Measurements from ENCODE around the gene MS4A10.
A peak's percentile ranks its signal among the peaks of the same experiment; 100 is the strongest.

The MS4A10 gene

DNA sequence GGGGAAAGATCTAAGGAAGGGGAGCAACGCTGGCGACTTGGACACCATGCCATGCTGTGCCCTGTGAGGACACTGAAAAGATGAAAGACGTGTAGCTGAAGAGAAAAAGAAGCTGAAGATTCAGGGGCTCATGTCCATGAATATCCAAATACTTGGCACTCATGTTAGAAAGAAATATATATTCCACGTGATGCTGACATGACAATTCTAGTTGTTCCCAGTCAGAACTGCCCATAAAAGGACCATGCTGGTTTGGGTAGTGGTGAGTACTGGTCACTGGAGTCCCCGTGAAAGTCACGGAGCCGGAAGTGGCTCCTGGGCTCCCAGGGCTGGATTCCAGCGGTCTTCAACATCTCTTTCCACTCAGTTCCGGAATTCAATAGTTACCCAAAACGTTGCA, 18.6 kb upstream of the MS4A10 start:
- no peak for DNase-seq

DNA sequence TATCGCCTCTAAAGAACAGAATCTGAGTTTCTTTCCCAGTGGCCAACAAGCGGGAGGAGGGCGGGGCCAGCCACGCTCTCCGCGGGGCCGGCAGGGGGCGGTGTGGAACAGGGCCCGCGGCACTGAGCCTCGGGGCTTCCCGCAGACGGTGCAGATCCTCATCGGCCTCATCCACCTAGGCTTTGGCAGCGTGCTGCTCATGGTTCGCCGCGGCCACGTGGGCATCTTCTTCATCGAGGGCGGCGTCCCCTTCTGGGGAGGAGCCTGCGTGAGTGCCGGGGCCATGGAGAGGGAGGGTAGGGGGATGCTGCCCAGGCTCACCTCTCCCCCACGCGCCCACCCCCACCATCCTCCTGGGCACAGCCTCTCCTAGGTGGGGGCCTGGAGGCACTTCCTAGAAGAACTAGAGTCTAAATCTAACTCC, 17.7 kb upstream of the MS4A10 start:
- peak; percentile 22 for DNase-seq

DNA sequence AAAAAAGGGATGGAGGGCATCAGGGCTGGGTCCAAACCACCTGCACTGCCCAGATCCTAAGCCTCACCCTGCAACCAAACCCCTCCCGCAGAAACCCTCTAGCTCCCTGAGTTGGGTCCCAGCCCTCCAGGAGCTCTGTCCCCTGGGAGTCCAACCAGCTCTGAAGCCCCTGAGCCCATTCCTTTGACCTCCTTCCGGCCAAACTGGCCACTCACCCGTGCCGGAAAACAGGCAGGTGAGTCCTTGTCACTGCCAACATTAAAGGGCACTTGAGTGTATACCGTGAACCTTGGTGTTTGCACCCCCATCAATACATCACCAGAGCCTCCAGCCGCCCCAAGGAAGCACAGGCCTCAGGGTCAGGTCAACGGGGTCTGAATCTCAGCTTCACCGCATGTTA, 16.9 kb upstream of the MS4A10 start:
- no peak for DNase-seq

DNA sequence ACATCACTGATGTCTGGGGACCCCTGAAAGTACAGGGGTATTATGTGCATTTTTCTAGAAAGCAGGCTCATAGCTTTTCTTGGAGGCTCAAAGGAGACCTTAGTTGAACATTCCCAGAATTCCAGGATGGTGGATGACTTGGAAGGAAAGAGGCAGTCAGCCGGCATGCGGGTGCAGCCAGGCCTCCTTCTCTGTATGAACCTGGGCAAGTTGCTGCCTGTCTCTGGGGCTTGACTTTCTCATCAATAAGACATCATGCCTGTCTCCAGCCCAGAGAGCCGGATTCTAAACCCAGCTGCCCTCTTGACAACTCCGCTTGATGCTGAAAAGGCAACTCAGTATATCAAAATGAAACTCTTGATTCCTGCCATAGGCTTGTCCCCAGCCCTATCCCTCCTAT, 15.9 kb upstream of the MS4A10 start:
- no peak for DNase-seq

DNA sequence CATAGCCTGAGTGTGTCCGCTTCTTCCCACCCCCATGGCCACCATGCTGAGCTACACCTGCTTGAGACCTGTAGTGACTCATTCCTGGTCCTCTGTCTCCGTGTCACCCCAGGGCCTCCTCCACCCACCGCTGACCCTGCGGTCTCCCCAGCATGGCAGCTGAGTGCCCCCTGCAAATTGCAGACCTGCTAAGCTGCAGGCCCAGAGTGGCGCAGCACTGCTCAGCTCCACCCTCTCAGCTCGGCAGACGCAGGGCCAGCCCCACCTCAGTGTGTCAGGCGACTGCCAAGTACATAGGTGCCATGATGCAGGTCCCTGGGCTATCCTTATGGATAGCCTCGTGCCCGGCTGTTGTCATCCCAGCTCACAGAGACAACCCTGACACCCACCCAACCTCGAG, 15.3 kb upstream of the MS4A10 start:
- no peak for DNase-seq

DNA sequence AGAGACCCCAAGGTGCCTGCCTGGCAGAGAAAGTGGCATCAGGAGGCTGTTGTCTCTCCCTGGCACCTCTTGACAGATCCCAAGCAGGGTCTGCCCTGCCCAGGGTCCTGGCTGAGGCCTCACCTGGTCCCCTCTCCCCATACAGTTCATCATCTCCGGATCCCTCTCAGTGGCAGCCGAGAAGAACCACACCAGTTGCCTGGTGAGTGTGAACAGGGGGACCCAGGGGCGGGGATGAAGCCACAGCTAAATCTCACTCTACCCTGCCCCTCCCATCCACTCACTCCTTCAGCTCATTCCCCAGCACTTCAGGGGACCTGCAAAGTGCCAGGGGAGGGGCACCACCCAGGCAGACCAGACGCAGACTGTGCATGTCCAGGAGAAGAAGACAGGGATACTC, 14.0 kb upstream of the MS4A10 start:
- no peak for DNase-seq

DNA sequence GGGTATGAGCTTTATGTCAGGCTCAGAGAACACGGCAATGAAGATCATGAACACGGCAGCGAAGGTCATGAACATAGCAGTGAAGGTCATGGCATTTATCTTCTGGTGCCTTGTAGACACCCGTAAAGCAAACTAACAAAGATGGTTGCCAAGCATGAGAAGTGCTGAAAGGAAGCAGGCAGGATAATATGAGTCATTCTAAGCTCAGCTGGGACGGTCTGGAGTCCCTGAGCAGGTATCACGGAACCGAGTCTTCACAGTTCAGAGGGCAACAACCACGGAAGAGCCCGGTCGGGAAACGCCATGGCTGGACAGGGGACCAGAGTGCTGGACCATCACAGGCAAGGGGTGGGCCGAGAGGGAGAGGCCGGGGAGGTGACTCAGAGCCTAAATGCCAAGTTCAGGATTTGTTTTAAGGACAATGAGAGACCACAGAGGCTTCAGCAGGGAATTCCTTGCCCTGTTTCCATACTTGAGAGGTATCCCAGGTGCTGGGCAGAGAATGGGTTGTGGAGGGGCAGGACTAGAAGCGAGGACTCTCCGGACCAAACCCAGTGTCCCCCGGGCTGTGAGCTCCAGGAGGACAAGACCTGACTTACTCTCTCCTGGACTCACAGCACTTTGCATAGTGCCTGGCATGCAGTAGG, 13.1 kb upstream of the MS4A10 start:
- DNase-seq: no peak

DNA sequence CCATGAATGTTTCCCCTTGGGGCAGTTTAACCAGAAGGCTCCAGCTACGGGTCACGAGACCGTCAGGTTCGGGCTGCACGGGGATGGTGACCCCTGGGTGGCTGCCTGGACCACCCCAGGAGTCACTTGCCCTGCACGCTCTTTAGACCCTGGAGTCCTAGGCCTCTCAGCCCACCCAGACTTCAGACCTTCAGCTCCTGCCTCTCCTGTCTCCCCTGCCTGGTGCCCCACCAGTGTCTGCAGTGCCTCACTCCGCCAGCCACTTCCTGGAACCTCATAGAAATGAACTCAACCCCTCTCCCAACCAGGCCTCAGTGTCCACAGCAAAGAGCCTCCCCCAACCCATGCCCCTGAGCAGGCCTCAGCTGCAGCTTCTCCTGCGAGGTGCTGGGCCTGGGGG, 12.5 kb upstream of the MS4A10 start:
- DNase-seq: no peak

DNA sequence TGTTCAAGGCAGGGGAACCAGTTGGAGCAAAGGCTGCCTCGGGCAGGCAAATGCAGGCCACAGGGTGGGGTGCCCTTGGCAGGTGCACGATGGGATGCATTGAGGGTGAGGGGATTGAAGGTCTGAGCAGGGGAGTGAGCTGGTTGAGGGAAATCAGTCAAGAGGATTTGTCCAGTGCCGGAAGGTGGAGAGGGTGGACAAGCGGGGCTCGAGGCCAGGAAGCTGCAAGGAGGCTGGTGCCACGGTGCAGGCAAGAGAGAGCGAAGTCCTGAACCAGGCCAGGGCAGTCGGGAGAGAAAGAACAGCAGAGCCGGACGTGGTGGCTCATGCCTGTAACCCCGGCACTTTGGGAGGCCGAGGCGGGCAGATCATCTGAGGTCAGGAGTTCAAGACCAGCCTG, 10.4 kb upstream of the MS4A10 start:
- no peak for DNase-seq

DNA sequence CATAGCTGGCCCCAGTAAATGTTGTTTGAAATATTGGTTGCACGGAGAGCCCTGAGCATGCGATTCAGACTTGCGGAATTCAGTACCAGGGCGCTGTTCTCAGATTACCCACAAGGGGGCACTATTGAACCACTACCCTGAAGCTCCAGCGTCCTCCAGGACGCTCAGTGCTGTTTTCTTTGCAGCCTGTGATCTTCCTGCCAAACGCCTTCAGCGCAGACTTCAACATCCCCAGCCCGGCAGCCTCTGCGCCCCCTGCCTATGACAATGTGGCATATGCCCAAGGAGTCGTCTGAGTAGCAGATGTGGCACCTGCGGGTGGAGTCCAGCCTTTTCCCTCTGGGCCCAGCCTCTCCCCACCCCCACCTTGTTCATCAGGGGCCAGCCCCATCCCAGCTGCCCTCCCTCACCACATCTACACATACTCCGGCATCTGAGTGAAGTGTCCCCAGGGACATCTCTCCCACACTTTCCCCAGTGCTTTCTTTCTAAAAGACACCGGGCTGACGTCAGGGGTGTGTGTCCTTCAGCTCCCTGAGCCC, 9.6 kb upstream of the MS4A10 start:
- peak; percentile 77 for DNase-seq

DNA sequence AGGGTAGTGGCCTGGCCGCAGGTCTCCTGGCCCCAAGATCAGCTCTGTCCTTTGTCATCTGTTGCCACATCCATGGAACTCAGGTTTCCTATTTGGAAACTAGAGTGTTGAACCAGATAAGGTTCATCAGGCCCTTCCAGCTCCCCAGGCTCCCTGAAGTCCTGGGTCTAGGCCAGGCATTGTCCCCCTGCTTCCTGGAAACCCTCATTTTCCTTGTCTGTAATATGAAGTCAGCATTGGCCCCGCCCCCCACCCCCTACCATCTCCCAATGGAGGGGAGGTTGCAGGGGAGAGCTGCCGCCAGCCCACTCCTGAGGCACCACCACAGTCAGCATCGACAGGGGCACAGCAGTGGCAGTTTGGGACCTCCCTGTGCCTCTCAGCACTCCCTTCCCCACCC, 9.0 kb upstream of the MS4A10 start:
- DNase-seq: no peak

DNA sequence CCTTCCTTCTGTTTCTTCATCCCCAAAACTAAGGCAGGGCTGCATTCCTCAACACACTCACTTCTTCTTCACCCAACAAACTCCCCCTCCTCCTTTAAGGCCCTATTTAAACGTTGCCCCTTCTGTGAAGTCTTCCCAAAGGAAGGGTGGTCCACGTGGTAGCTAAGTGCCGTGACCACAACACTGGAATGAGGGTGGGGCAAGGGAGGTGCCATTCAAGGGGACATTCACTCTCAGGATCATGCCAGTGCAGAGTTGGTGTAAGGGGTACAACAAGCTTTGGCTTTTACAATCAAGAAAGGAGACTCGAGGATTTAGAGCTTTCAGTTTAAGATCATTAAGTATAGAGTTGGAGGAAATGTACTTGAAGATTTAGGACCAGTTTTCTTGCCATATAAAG, 8.0 kb upstream of the MS4A10 start:
- no peak for DNase-seq

DNA sequence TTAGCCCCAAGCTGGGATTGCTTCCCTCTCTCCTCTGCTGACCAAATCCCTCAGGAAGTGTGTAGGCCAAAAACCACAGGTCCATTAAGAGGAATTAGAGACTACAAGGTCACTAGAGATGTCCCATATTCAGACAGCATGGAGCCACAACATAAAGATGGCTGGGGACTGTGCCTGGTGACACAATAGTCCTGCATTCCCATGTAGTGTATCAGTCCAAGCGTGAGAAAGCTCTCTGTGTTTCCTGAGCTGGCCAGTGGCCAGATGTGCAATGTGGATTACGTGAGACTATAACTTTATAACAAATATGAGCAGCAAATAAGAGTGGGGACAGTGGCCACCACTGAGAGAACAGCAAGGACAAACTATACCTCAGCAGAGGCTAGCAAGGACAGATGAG, 7.6 kb upstream of the MS4A10 start:
- no peak for DNase-seq

DNA sequence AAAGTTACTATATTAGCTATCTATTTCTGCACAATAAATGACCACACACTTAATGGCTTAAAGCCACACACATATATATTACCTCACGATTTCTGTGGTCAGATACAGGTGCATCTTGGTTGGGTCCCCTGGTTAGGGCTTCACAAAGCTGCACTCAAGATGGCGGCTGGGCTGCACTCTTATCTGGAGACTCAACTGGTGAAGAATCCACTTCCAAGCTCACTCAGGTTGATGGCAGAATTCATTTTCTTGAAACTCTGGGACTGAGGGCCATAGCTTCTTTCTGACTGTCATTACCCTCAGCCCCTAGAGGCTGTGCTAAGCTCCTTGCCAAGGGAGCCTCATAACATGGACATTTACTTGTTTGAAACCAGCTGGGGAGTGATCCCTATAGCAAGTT, 5.1 kb upstream of the MS4A10 start:
- no peak for DNase-seq

DNA sequence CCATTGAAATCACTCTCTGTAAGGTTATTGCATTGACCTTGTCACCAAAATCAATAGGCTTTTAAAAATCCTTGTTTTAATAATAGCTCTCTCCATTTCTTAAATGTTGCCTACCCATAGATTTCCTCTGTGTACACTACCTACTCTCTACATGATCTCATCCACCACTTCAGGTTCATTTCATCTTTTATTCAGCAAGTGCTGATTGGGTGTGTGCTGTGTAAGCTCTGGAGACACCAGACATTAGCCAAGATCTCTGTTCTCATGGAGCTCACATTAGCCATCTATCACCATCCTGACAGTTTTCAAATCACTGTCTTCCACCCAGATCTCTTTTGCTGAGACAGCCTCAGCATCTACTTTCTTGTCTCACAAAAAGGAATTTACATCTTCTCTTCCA, 4.4 kb upstream of the MS4A10 start:
- DNase-seq: no peak

DNA sequence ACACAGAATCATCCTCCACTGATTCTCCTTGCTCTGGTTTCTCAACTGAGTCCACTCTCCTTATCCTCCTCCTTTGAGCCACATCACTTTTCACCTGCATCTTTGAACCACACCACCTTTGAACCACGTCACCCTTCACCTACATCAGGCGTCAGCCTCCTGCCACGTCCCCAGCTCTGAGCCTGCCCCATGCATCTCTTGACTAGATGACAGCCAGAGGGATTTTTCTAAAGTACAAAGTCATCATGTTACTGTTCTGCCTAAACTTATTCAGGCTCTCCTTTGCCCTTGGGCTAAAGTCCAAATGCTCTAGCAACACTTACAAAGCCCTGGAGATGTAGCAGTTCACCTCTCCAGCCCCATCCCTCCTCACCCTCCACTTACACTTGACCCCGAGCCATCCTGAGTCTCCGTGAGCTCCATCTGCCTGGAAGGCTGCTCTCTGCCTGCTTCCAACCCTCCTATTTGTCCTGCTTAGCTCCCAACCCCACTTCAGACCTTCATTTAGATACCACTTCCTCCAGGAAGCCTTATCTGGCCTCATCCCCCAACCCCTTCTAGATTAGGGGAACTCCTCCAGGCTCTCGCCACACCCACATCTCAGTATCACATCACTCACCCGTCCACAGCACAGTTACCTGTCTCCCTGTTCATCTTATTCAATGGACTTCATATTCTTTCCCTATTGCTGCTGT, 3.7 kb upstream of the MS4A10 start:
- DNase-seq: no peak

DNA sequence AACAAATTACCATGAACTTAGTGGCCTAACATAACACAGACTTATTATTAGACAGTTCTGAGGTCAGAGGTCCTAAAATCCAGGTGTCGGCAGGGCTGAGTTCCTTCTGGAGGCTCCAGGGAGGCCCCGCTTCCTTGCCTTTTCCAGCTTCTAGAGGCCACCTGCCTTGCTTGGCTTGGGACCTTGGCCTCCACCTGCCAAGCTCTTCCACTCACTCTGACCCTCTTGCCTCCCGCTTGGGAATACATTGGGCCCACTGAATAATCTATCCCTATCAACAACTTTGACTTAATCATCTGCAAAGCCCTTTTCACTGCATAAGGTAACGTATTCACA, 3.2 kb upstream of the MS4A10 start:
- DNase-seq: no peak

DNA sequence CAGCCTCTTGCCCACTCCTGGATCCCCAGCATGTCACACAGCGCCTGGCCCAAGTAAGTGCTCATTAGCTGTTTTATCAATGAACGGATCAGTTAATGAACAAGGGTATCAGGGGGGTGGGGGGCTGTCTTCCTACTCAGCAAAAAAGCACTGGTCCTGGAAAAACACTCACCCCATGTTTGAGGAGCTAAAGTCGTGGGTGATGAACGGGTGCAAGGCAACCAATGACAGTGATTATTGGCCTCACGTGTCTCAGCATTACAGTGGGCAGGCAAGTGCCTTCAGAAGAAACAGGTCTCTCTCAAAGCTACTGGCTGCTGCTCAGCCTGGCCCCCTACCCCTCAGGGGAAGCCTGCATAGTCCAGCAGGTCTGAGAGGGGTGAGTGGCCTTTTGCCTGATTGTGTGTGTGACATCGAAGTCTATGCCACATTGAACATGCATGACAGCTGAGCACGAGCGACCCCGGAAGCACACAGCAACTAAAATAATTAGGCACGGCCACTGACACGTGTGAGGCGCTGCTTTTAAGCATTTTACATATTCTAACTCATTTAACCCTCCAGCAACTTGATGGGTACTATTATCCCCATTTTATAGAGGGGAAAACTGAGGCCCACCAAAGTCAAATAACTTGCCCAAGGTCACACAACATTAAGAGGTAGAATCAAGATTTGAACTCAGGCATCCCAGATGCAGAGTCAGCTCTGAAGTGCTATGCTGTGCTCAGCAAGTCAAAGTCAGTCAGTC, 2.6 kb upstream of the MS4A10 start:
- no peak for DNase-seq

DNA sequence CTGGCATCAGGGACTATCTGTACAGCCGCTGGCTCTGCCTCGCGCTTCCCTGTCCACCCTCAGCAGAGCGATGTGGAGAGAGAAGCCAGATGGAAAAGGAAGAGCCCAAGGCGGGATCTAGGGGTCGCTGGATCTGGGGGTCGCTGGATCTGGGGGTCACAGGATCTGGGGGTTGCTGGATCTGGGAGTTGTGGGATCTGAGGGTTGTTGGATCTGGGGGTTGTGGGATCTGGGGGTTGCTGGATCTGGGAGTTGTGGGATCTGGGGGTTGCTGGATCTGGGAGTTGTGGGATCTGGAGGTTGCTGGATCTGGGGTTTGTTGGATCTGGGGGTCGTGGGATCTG, 2.0 kb upstream of the MS4A10 start:
- no peak for DNase-seq

DNA sequence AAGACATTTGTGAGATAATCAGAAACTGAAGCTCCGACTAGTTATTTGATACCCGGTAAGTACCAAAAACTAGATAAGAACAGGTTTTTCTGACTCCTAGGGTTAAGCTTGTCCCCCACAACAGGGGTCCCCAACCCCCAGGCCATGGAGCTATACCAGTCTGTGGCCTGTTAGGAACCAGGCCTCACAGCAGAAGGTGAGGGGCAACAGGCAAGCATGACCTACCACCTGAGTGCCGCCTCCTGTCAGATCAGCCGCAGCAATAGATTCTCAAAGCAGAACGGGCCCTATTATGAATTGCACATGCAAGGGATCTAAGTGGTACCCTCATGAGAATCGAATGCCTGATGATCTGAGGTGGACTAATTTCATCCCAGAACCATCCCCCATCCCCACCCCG, 1.2 kb upstream of the MS4A10 start:
- DNase-seq: no peak

DNA sequence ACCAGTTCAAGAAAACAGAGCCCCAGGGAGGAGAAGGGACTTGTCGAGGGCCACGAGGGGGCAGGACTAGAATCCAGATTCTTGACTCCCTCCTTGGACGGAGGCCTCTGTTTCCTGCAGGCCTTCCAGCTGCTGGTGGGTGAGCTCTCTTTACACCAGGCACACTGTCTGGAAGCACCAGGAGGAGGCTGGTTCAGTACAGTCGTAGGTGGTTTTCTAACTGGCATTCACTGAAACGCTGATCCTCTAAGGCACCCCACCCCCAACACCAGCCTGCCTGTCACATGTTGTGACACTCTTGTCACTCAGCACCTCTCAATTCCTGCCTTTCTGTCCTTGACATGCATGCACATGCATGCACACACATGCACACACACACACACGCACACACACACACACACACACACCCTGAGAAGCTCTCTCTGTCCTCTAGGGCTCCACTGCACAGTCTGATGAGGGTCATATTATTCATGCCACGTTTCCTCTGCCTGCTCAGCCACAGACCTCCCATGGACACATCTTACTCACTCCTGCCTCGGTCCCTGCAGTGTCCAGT, 751 bp downstream of the MS4A10 start:
- DNase-seq: no peak

DNA sequence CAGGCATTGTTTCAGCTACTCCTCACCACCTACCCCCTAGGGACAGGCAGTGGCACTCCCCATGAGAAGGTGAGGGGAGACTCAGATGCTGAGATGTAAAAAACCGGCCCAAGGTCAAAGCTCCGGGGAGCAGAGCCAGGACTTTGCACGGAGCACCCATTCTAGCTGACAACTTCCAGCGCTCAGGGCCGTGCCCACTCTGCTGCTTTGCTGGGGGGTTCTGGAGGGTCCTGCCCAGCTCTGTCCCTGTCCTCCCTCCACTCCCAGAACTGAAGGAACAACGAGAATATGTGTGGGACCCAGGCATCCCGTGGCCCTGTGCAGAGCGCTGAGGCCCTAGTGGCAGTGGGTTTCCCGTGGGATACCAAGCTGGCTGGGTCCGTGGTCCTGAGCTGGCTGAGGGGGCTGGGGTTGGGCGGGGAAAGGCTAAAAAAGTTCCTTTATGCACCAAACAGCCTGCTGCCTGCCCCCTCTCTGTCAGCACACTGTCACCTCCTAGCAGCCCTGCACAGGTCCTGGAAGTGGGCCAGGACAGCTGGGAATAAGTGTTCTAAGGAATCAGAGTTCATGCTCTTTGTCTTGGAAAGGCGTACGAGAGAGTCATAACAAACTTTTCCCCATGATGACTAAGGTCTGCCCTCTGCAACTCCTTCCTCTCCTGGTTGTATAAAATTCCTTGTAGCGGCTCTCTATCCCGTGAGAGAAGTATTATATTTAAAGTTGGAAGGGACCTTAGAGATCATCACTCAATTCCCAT, 1.9 kb downstream of the MS4A10 start:
- DNase-seq: no peak

DNA sequence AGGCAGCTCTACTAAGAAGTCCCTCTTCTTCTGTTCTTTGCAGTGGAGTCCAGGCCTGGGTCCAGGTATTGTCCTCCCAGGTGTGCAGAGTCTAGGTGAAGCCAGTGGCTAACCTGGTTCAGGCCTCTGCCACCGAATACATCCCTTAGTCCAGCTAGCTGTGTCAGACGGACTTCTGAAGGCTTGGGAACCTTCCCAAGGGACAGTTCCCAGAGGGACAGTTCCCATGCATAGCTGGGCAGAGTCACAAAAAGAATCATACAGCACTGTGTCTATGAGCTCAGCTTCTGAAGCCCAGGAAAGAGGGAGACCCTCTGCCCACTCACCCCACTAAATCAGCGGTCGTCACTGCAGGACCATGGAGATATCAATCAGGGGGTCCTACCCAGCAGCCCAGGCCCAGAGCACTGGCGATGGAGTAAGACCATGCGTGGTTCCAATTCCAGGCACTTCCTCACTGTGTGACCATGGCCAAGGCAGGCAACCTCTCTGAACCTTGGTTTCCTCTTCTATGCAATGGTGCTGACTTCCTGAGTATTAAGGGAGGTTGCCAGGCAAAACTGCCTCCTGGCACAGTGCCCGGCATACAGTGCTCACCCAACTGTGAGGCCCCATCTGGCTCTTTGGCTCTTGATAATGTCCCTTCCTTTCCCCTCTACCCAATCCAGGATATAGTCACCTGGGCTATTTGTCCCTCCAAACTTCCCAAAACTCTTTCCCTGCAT, 3.4 kb downstream of the MS4A10 start:
- no peak for DNase-seq
